ENCODE measurements around the gene MYH14.

The MYH14 gene

GRCh38 chr19:50250450-50251136, 47.2 kb downstream of the MYH14 start:
- TF ChIP-seq CTCF (IDR thresholded peaks at IDR 0.05; ENCODE audit: low read depth, low read length): no peak
- no peak overlapping the region for H3K4me3 ChIP-seq (ENCODE audit: low read depth, low read length)

- TF ChIP-seq CTCF (IDR thresholded peaks at IDR 0.05; ENCODE audit: low read depth, low read length): peak; percentile 68
- no peak overlapping the region for H3K4me3 ChIP-seq (ENCODE audit: low read depth, low read length)
These were observed 48.9 kb downstream of the MYH14 start for GRCh38 chr19:50252111-50252886.

- no peak overlapping the region for H3K4me3 ChIP-seq (ENCODE audit: low read depth, low read length)
- TF ChIP-seq CTCF (IDR thresholded peaks at IDR 0.05; ENCODE audit: low read depth, low read length): no peak
These were observed 49.5 kb downstream of the MYH14 start for GRCh38 chr19:50252887-50253268.

- H3K4me3 ChIP-seq (ENCODE audit: low read depth, low read length): no peak overlapping the region
- TF ChIP-seq CTCF (IDR thresholded peaks at IDR 0.05; ENCODE audit: low read depth, low read length): no peak
These were observed 51.7 kb downstream of the MYH14 start for GRCh38 chr19:50255115-50255514.

- no peak overlapping the region for H3K4me3 ChIP-seq (ENCODE audit: low read depth, low read length)
- TF ChIP-seq CTCF (IDR thresholded peaks at IDR 0.05; ENCODE audit: low read depth, low read length): no peak
These were observed 53.7 kb downstream of the MYH14 start for GRCh38 chr19:50257141-50257540.

GRCh38 chr19:50258918-50259372, 55.5 kb downstream of the MYH14 start:
- H3K4me3 ChIP-seq (ENCODE audit: low read depth, low read length): no peak overlapping the region
- no peak for TF ChIP-seq CTCF (IDR thresholded peaks at IDR 0.05; ENCODE audit: low read depth, low read length)

- H3K4me3 ChIP-seq (ENCODE audit: low read depth, low read length): no peak overlapping the region
- no peak for TF ChIP-seq CTCF (IDR thresholded peaks at IDR 0.05; ENCODE audit: low read depth, low read length)
These were observed 58.1 kb downstream of the MYH14 start for GRCh38 chr19:50261446-50261970.

All from WI38 (cell line).